ENCODE measurements around the gene OGFR. TPM values are rescaled to one million over a fixed set of nuclear protein-coding genes. Genes with fewer than 3 reads are reported as not detected.

The OGFR gene
- total RNA-seq, 4 donors from 2014 or later: 73.3 to 88.3 (median 76.3) TPM

DNA sequence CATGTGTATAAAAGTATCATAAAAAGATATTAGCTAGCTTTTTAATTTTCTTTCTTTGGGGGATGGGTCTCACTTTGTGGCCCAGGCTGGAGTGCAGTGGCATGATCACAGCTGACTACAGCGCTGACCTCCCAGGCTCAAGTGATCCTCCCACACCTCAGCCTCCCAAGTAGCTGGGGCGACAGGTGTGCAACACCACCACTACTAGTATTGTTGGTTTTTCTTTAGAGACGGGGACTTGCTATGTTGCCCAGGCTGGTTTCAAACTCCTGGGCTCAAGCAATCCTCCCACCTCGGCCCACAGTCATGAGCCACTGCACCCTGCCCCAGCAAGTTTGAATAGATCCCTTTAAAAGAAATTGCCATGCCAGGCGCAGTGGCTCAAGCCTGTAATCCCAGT lies 50.5 kb downstream of the OGFR start:
- DNase-seq: peak in 1 of 3 donors; percentile 6
- peaks cover 0 to 3% (median under 1%) of the 10 kb centered on the region in 4 donors for H3K4me1 ChIP-seq
- no peak overlapping the region for H3K4me3 ChIP-seq
- no peak for TF ChIP-seq POLR2A (IDR thresholded peaks at IDR 0.05)
- TF ChIP-seq, protein P1, sequence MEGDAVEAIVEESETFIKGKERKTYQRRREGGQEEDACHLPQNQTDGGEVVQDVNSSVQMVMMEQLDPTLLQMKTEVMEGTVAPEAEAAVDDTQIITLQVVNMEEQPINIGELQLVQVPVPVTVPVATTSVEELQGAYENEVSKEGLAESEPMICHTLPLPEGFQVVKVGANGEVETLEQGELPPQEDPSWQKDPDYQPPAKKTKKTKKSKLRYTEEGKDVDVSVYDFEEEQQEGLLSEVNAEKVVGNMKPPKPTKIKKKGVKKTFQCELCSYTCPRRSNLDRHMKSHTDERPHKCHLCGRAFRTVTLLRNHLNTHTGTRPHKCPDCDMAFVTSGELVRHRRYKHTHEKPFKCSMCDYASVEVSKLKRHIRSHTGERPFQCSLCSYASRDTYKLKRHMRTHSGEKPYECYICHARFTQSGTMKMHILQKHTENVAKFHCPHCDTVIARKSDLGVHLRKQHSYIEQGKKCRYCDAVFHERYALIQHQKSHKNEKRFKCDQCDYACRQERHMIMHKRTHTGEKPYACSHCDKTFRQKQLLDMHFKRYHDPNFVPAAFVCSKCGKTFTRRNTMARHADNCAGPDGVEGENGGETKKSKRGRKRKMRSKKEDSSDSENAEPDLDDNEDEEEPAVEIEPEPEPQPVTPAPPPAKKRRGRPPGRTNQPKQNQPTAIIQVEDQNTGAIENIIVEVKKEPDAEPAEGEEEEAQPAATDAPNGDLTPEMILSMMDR (IDR thresholded peaks at IDR 0.05): no peak
- no peaks in the 10 kb centered on the region for H3K27me3 ChIP-seq
- H3K9me3 ChIP-seq: no peaks in the 10 kb centered on the region
- H3K27ac ChIP-seq: no peak overlapping the region
- no peaks in the 10 kb centered on the region for H3K36me3 ChIP-seq

DNA sequence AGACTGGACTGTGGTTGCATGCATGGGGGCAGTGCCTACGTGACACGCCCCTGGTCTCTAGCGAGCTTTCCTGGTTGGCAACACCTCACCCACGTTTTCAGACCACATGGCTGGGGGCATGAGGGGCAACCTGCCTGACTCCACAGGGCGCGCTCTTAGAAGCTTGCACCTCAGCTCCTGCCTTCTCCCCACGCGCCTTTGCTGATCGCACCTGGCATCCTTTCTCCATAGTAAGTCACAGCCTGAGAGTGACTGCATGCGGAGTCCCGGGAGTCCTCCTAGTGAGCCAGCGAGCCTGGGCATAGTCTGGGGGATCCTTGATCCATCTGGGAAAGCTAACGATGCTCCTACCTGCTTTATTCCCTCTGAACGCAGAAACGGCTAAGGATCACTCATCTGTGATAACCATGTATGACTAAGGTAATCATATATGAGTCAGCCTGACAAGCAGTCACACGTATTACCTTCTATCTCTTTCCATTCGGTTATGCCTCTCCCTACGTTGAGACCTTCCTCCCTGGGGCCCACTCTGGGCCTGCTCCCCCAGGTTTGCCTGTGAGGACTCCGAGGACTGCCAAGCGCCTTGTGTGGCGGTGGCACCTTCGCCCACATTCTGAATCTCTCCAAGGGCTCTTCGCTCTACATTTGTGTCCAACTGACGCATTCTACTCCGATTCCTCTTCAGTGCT lies 52.4 kb downstream of the OGFR start:
- Histone ChIP-seq H3K27ac (no peak overlapping the region), H3K4me1 (peaks cover 0 to 9% (median 7%) of the 10 kb centered on the region in 4 donors), H3K9me3 (no peaks in the 10 kb centered on the region), H3K4me3 (no peak overlapping the region), H3K36me3 (no peaks in the 10 kb centered on the region), H3K27me3 (no peaks in the 10 kb centered on the region)
- peak in 2 of 3 donors; percentile 23 to 41 for DNase-seq
- TF ChIP-seq POLR2A (IDR thresholded peaks at IDR 0.05): no peak
- TF ChIP-seq, protein P1 (IDR thresholded peaks at IDR 0.05): no peak

DNA sequence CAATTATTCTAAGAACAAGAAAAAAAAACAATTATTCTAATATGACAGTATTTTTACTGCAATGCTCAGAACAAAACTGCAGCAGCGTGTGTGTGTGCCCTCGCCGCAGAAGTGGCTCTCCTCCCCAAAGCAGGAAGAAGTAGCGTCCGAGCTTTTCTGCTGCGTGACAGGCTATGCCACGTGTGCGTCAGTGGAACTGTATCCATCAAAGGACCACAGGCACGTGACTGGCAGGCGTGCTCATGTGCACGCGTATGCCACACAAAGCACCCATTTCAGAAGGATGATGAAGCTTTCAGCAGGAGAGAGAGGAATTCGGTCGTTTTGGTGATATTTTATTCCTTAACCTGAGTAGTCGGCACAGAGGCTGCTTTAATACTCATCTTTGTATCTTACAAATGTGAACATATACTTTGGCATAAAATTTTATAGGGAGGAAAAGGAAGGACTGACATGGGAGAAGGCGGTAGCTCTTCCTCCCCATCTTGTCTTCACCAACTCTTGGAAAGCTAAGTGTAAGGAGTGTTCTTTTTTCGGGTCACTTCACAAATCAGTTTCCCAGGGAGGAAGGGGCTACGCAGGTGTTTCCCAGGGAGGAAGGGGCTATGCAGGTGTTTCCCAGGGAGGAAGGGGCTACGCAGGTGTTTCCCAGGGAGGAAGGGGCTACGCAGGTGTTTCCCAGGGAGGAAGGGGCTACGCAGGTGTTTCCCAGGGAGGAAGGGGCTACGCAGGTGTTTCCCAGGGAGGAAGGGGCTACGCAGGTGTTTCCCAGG lies 53.6 kb downstream of the OGFR start:
- Histone ChIP-seq H3K27me3 (no peaks in the 10 kb centered on the region), H3K27ac (no peak overlapping the region), H3K4me3 (no peak overlapping the region), H3K36me3 (no peaks in the 10 kb centered on the region), H3K9me3 (no peaks in the 10 kb centered on the region), H3K4me1 (peaks cover 0 to 9% (median 7%) of the 10 kb centered on the region in 4 donors)
- DNase-seq: no peak
- TF ChIP-seq POLR2A (IDR thresholded peaks at IDR 0.05): no peak
- TF ChIP-seq, protein P1 (IDR thresholded peaks at IDR 0.05): no peak

DNA sequence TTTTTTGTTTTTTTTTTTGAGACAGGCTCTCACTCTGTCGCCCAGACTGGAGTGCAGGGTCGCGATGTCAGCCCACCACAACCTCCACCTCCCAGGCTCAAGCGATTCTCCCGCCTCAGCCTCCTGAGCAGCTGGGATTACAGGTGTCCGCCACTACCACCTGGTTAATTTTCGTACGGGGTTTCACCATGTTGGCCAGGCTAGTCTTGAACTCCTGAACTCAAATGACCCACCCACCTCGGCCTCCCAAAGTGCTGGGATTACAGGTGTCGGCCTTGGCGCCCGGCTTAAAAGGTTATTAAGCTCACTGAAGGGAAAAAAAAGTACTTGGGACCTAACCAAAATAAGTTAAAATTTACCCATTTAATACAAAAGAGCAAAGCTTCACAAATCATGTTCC lies 55.1 kb downstream of the OGFR start:
- no peak overlapping the region for H3K4me3 ChIP-seq

DNA sequence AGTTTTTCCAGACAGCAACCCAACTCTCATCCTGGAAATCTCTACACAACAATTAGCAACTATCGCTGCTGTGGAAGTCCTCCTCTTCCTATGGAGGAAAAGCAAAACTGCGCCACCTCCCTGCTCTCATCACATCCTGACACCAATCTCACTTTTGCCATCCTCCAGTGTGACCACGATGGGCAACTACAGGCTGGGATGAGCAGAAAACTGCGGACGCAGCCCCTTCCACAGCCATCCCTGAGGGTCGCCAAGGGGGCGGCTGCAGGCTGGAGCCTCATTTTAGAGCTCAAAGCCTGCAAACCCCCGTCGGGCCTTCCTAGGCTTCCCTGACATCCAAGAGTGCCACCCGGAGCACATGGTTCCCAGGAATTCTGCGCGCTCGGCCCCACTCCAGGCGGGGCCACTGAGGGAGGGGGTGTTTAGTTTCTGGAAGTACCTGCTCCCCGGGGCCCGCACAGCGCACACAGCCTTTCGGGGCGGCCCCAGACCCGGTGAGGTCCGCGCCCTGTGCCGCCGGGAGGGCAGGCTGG lies 55.8 kb downstream of the OGFR start:
- DNase-seq: no peak
- no peaks in the 10 kb centered on the region for H3K36me3 ChIP-seq
- no peak overlapping the region for H3K27ac ChIP-seq
- H3K27me3 ChIP-seq: no peaks in the 10 kb centered on the region
- H3K9me3 ChIP-seq: no peaks in the 10 kb centered on the region
- H3K4me3 ChIP-seq: peak overlapping the region in 3 of 4 donors; percentile 51 to 80 (median 60)
- TF ChIP-seq, protein P1 (IDR thresholded peaks at IDR 0.05): no peak
- TF ChIP-seq POLR2A (IDR thresholded peaks at IDR 0.05): no peak
- H3K4me1 ChIP-seq: peaks cover 0 to 9% (median 7%) of the 10 kb centered on the region in 4 donors

More for the DNA sequence above, 55.1 kb downstream of the OGFR start:
- no peaks in the 10 kb centered on the region for H3K9me3 ChIP-seq
- TF ChIP-seq, protein P1 (IDR thresholded peaks at IDR 0.05): no peak
- no peak for TF ChIP-seq POLR2A (IDR thresholded peaks at IDR 0.05)
- H3K36me3 ChIP-seq: no peaks in the 10 kb centered on the region
- peaks cover 0 to 9% (median 7%) of the 10 kb centered on the region in 4 donors for H3K4me1 ChIP-seq
- H3K27ac ChIP-seq: no peak overlapping the region
- no peaks in the 10 kb centered on the region for H3K27me3 ChIP-seq
- DNase-seq: no peak

All from Peyer's patch (tissue), 4 donors.